NCI-H2029 treated with DMSO at 0.1 percent for 48 hours (cell line): ENCODE measurements around the gene PLEKHA4.
"Not testable (repeated sequence)": the region's sequence is repeated elsewhere in the genome, so short reads cannot be mapped to it uniquely, and the experiment has no call there.

ENCODE experiments used
- DNase-seq: peaks from one replicate; lab custom pipeline; 2025; lab: John Stamatoyannopoulos, UW

Gene PLEKHA4, protein sequence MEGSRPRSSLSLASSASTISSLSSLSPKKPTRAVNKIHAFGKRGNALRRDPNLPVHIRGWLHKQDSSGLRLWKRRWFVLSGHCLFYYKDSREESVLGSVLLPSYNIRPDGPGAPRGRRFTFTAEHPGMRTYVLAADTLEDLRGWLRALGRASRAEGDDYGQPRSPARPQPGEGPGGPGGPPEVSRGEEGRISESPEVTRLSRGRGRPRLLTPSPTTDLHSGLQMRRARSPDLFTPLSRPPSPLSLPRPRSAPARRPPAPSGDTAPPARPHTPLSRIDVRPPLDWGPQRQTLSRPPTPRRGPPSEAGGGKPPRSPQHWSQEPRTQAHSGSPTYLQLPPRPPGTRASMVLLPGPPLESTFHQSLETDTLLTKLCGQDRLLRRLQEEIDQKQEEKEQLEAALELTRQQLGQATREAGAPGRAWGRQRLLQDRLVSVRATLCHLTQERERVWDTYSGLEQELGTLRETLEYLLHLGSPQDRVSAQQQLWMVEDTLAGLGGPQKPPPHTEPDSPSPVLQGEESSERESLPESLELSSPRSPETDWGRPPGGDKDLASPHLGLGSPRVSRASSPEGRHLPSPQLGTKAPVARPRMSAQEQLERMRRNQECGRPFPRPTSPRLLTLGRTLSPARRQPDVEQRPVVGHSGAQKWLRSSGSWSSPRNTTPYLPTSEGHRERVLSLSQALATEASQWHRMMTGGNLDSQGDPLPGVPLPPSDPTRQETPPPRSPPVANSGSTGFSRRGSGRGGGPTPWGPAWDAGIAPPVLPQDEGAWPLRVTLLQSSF

DNA sequence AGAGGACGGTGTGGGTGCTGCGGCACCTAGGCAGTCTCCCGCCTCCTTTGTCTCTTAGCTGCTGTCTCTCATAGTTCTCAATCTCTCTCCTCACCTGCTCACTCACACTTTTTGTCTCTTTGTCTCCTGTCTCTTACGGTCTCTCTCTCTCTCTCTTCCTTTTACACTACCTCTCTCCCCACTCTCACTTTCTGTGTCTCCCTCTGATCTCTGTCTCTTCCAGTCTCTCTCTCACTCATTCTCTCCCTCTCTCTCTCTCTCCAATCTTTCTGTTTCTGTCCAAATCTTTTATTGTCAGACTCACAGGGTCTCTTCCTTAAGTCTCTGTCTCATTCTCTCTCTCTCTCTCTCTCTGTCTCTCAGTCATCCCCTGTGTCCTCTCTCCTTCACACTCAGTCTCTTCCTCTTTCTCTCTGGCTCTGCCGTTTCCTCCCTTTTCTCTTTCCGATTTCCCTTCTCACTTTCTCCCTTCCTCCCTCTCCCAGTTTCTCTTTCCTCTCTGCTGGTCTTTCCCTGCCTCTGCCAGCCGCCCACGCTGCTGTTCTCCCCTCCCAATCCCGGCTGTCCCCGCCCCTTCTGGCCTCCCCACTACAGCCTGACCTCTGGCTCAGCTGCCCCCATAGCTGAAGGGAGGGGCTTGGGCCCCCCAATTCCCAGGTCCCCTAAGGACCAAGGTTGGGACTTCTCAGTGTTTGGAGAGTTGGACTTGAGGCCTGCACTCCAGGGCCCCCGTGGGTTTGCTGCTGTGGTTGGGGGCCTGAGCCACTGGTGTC is at the start of gene PLEKHA4:
Gene PLEKHA4, minus strand, starts transcription at position 504 of the 773 bp plus-strand sequence. CDS start 997 bp downstream, outside the sequence.
- no peak for DNase-seq

DNA sequence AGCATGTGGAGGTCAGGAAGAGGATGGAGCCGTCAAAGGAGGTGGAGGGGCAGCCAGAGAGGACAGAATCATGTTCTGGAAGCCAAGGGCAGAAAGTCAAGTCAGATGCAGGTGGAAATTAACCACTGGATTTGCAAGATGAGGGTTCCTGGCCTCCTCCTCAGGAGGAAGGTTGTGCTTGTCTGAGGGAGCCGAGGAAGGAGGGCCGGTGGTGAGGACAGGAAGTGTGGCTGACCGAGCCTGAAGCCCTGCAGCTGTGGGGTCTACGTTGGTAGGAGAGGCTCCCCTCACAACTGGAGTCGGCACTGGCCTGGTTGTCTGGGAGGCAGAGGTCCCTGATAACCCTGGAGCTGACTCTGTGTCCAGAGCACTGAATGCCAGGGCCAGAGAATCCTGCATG is 49.7 kb upstream of the PLEKHA4 start:
- DNase-seq: no peak

GRCh38 chr19:48915757-48916156 is 47.3 kb upstream of the PLEKHA4 start:
- DNase-seq: peak; percentile 71

DNA sequence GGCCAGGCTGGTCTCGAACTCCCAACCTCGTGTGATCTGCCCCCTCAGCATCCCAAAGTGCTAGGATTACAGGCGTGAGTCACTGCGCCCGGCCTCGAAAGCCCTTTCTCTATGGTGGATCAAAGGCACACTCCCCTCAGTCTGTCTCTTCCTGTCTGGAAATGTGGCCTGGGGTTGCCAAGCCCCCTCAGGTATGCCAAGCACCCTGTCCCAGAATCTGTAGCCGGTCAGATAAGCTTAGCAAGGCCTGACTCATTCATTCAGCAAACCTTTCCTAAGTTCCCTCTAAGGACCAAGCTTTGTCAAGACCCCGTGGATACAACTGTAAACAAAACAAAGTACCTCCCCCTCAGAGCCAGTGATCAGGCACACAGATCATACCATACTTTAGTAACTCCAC is 45.8 kb upstream of the PLEKHA4 start:
- no peak for DNase-seq

- DNase-seq: no peak
These were observed 44.9 kb upstream of the PLEKHA4 start for GRCh38 chr19:48913114-48913889.

DNA sequence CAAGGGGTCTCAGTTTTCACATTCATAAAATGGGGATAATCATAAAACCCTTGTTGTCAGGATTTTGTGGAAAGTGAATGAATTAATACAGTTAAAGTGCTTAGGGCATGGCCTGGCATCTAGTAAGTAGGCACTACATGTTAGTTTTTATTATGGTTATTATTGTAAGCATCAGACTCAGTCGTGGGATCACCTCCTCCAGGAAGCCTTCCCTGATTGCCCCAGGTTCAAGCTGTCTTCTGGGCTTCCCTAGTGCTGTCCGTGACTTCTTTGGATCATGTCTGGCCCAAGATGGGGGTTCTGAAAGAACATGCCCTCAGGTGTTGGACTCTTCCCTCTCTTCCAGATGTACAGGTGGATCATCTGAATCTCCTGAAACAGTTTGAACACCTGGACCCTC is 42.4 kb upstream of the PLEKHA4 start:
- no peak for DNase-seq

GRCh38 chr19:48909424-48910077 is 41.1 kb upstream of the PLEKHA4 start:
- not testable (repeated sequence) for DNase-seq

GRCh38 chr19:48907671-48908070 is 39.3 kb upstream of the PLEKHA4 start:
- no peak for DNase-seq

DNA sequence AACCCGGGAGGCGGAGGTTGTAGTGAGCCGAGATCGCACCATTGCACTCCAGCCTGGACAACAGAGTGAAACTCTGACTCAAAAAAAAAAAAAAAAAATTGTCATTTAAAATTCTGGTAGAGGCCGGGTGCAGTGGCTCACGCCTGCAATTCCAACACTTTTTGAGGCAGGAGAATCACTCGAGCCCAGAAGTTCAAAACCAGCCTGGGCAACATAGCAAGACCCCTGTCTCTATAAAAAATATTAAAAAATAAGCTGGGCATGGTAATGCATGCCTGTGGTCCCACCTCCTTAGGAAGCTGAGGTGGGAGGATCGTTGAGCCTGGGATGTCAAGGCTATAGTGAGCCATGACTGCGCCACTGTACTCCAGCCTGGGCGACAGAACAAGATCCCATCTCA is 37.9 kb upstream of the PLEKHA4 start:
- no peak for DNase-seq

GRCh38 chr19:48905664-48906063 is 37.2 kb upstream of the PLEKHA4 start:
- DNase-seq: no peak

DNA sequence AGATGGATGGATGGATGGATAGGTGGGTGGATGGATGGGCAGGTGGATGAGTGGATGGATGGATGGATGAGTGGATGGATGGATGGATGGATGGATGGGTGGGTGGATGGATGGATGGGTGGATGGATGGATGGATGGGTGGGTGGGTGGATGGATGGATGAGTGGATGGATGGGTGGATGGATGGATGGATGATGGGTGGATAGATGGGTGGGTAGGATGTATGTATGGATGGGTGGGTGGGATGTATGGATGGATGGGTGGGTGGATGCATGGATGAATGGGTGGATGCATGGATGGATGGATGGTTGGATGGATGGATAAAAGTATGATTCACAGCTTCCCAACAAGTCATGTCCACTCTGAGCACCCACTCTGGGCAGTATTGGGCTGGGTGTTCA is 35.4 kb upstream of the PLEKHA4 start:
- not testable (repeated sequence) for DNase-seq

GRCh38 chr19:48902291-48902690 is 33.9 kb upstream of the PLEKHA4 start:
- not testable (repeated sequence) for DNase-seq

GRCh38 chr19:48900477-48901406 is 32.3 kb upstream of the PLEKHA4 start:
- no peak for DNase-seq

DNA sequence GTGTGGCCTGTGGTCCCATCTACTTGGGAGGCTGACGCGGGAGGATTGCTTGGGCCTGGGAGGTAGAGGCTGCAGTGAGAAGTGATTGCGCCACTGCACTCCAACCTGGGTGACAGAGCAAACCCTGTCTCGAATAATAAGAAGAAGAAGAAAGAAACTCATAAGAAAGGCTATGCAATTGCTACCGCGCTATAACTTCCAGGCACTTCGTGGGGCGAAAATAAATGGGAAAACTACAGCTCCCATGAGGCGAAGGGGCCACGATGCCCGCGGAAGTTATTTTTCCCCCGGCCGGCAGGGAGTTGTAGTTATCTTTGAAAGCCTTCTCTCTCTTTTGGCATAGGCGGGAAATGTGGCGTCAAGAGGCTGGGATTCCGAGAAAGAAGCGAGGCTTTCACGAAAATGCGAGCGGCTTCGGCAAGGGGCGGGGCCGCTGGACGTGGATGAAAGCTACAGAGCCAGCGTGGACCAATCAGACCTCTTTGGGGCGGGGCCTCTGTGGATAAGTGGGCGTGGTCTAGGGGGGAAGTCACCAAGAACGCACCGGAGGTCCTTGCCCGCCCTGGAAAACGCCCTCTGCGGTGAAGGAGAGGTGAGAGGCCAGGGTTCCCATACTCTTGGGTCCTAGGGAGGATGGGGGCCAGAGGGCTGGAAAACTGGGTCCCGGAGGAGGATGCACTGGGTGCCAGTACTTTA is 31.5 kb upstream of the PLEKHA4 start, which contains the start of gene NUCB1:
Gene NUCB1, plus strand, starts transcription at position 532 of the 696 bp plus-strand sequence. CDS start 485 bp downstream, outside the sequence.
- DNase-seq: peak; percentile 88

DNA sequence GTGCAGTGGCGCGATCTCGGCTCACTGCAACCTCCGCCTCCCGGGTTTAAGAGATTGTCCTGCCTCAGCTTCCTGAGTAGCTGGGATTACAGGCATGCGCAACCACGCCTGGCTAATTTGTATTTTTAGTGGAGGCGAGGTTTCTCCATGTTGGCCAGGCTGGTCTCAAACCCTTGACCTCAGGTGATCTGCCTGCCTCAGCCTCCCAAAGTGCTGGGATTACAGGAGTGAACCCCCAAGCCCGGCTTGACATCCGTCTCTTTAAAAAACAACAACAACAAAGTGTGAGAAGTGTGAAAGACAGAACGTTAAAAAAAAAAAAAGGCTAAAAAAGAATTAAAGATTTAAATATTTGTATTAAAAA is 31.0 kb upstream of the PLEKHA4 start:
- DNase-seq: not testable (repeated sequence)

- DNase-seq: no peak
These were observed 28.8 kb upstream of the PLEKHA4 start for GRCh38 chr19:48897181-48897580.

DNA sequence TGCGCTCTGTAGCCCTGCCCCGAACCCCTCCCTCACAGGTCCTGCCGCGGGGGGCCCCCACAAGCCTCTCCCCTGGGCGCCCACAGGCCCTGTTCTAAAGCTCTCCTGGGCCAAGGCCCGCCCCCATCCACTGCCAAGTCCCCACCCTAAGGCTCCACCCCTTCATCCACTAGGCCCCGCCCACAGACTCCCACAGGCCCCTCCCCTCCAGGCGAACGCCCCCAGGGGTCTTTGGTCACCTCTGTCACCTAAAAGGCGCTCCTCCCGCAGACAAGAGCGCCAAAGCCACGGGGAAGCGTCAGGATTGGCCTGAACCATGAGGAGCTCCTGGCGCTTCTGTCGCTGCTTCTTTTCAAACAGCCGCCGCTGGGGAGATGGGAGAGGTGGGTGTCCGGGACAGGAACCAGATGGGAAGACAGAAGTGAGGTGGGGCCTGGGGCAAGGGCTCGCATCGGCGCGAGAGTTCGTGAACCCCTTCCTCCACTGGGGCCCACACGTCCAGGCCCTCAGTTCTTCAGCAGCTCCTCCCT is 27.8 kb upstream of the PLEKHA4 start:
- no peak for DNase-seq

DNA sequence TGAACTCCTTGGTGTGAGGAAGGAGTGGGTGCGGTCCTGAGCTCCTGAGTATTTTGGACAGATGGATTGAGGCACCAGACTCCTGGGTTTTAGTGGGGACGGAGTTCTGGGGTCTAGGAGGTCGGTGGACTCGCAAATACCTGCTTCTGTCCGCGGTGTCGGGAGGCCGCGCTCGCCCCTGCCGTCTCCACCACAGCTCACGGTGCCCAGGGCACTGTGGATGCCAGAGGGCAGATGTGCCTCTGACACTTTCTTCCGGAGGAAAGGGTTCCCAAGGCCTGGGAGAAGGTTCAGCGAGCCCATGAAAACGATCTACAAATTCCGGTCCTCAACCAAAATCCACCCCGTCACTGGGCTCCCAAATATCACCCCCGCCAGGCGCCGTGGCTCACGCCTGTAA is 26.8 kb upstream of the PLEKHA4 start:
- DNase-seq: no peak

DNA sequence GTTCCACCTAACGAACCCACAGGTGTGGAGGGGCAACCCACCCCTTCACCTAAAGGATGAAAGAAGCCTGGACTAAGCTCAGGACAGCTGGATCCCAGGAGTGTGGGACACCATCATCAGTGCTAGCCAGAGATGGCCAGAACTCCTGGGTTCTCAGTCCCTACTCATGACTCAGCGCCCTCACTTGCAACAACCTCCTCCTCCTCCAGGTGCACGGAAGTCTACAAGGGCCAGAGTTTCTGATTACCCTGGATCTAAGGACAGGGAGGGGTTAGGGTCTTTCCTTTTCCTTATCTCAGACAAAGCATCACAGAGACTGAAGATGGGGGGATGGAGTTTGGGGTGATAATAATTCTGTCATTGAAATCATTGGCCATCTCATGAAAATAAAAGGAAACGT is 22.1 kb upstream of the PLEKHA4 start:
- DNase-seq: no peak
